Subcutaneous adipose tissue (tissue), 4 donors: Measurements from ENCODE around the gene TSPAN5. TPM values are rescaled to one million over a fixed set of nuclear protein-coding genes. Genes with fewer than 3 reads are reported as not detected.

Source experiments
- CTCF ChIP-seq: fragments of 450-650 bp; IDR thresholded peaks from one replicate; pipeline ENCODE4 v1.5.1; 2016; ENCODE audit warnings: low read depth, mild to moderate bottlenecking, control low read depth, antibody characterized with exemption, moderate library complexity
- total RNA-seq, 4 donors: library from RNA; depleted of rRNA; stranded (reverse); fragments of >200 nt; gene quantifications; one replicate each; pipeline ENCODE4 v1.1.0, GENCODE V29; 2016

Gene TSPAN5
- total RNA-seq, 4 donors from 2014 or later: 2.2 to 6.5 (median 4.1) TPM

- no peak for TF ChIP-seq CTCF
Observed at GRCh38 chr4:98467627-98468072, 190.8 kb downstream of the TSPAN5 start.

GRCh38 chr4:98466868-98467599 lies 191.4 kb downstream of the TSPAN5 start:
- no peak for TF ChIP-seq CTCF

- TF ChIP-seq CTCF: no peak
Observed at GRCh38 chr4:98462487-98462886, 195.9 kb downstream of the TSPAN5 start.

- no peak for TF ChIP-seq CTCF
Observed at GRCh38 chr4:98452091-98452490, 206.3 kb downstream of the TSPAN5 start.

GRCh38 chr4:98448908-98449307 lies 209.5 kb downstream of the TSPAN5 start:
- no peak for TF ChIP-seq CTCF

- no peak for TF ChIP-seq CTCF
Observed at GRCh38 chr4:98447648-98448047, 210.8 kb downstream of the TSPAN5 start.

GRCh38 chr4:98446499-98447375 lies 211.7 kb downstream of the TSPAN5 start:
- no peak for TF ChIP-seq CTCF
